SU-DHL-6 (cell line): ENCODE measurements around the gene SIX5.

Source experiments
- H2AFZ ChIP-seq: fragments of 200-600 bp; sonication (generic); 2 replicates; pipeline ENCODE4 v1.6.1; 2014; ENCODE audit warnings: low read depth, mild to moderate bottlenecking, moderate library complexity, mixed read lengths, antibody characterized with exemption, low read length; ENCODE audit not compliant: severe bottlenecking
- H3F3A ChIP-seq: fragments of 200-600 bp; shearing (Covaris generic); 2 replicates; pipeline ENCODE4 v1.6.0; 2016; ENCODE audit warnings: antibody characterized with exemption, mild to moderate bottlenecking; ENCODE audit not compliant: insufficient read depth
- H3K27ac ChIP-seq: fragments of 200-600 bp; sonication (generic); 2 replicates; pipeline ENCODE4 v1.5.1; 2016; ENCODE audit warnings: low read depth, mild to moderate bottlenecking, low read length, moderate library complexity, mixed read lengths
- H3K27me3 ChIP-seq: fragments of 200-600 bp; sonication (generic), shearing (Covaris generic); 2 replicates; pipeline ENCODE4 v1.6.0; 2014; ENCODE audit warnings: mild to moderate bottlenecking, low read length
- H3K36me3 ChIP-seq: fragments of 200-600 bp; sonication (generic); 2 replicates; pipeline ENCODE4 v1.6.1; 2014; ENCODE audit warnings: mild to moderate bottlenecking, low read length, mixed read lengths
- H3K4me2 ChIP-seq: fragments of 300-600, 200-600 bp; shearing (Covaris generic), sonication (generic); 2 replicates; pipeline ENCODE4 v1.6.0; 2014; ENCODE audit warnings: low read length, low read depth, mild to moderate bottlenecking; ENCODE audit not compliant: poor library complexity, severe bottlenecking
- H3K4me3 ChIP-seq: fragments of 200-600 bp; sonication (generic); 2 replicates; pipeline ENCODE4 v1.5.1; 2014; ENCODE audit warnings: antibody characterized with exemption, low read length, mild to moderate bottlenecking, mixed read lengths; ENCODE audit not compliant: insufficient read depth, poor library complexity, severe bottlenecking
- H3K79me2 ChIP-seq: fragments of 200-600 bp; sonication (generic); 2 replicates; pipeline ENCODE4 v1.6.1; 2014; ENCODE audit warnings: mild to moderate bottlenecking, low read length, moderate library complexity; ENCODE audit not compliant: insufficient read depth
- H3K9ac ChIP-seq: fragments of 200-600 bp; sonication (generic); 2 replicates; pipeline ENCODE4 v1.7.0; 2014; ENCODE audit warnings: mild to moderate bottlenecking, low read length
- H3K9me2 ChIP-seq: fragments of 200-600 bp; sonication (generic); replicated peaks from 2 replicates; pipeline ENCODE4 v1.6.1; 2014; ENCODE audit warnings: low read length; ENCODE audit not compliant: insufficient read depth
- H3K9me3 ChIP-seq: fragments of 200-600 bp; sonication (generic); 2 replicates; pipeline ENCODE4 v1.6.1; 2014; ENCODE audit warnings: low read length, mixed read lengths; ENCODE audit not compliant: insufficient read depth
- H4K20me1 ChIP-seq: fragments of 200-600 bp; sonication (generic); 2 replicates; pipeline ENCODE4 v1.6.1; 2014; ENCODE audit warnings: low read depth, mild to moderate bottlenecking, antibody characterized with exemption, low read length, moderate library complexity, mixed read lengths
- CTCF ChIP-seq: fragments of 200-600 bp; sonication (generic); IDR thresholded peaks from one replicate; pipeline ENCODE4 v1.5.1; 2017; ENCODE audit warnings: antibody characterized with exemption, mild to moderate bottlenecking, low read length, moderate library complexity; ENCODE audit not compliant: insufficient read depth, poor library complexity, severe bottlenecking
- EZH2phosphoT487 ChIP-seq: fragments of 200-600 bp; sonication (generic), shearing (Covaris generic); conservative IDR thresholded peaks from 2 replicates; pipeline ENCODE4 v1.6.1; 2018; ENCODE audit warnings: mild to moderate bottlenecking, antibody characterized with exemption, low read length, moderate library complexity, mixed read lengths

SIX5 gene

GRCh38 chr19:45777395-45777961, 8.4 kb upstream of the SIX5 start:
- peaks cover 8% of the 10 kb centered on the region for H3F3A ChIP-seq
- no peaks in the 10 kb centered on the region for H3K79me2 ChIP-seq

GRCh38 chr19:45774765-45775164, 5.7 kb upstream of the SIX5 start:
- H3K36me3 ChIP-seq = no peaks in the 10 kb centered on the region
- no peaks in the 10 kb centered on the region for H4K20me1 ChIP-seq
- no peaks in the 10 kb centered on the region for H3K79me2 ChIP-seq
- TF ChIP-seq CTCF = no peak
- no peak for TF ChIP-seq EZH2phosphoT487
- no peak overlapping the region for H3K4me2 ChIP-seq
- H2AFZ ChIP-seq = no peak overlapping the region
- H3K27me3 ChIP-seq = no peaks in the 10 kb centered on the region
- H3K27ac ChIP-seq = no peak overlapping the region
- no peaks in the 10 kb centered on the region for H3K9me2 ChIP-seq
- H3F3A ChIP-seq = peaks cover 4% of the 10 kb centered on the region; the same call in 1 of the 2 replicates
- no peak overlapping the region for H3K9ac ChIP-seq
- no peaks in the 10 kb centered on the region for H3K9me3 ChIP-seq
- no peak overlapping the region for H3K4me3 ChIP-seq

More at GRCh38 chr19:45777395-45777961, 8.4 kb upstream of the SIX5 start:
- Histone ChIP-seq H2AFZ (no peak overlapping the region), H3K9ac (no peak overlapping the region), H3K4me2 (no peak overlapping the region), H3K27me3 (no peaks in the 10 kb centered on the region), H3K27ac (no peak overlapping the region), H3K9me3 (no peaks in the 10 kb centered on the region), H3K36me3 (no peaks in the 10 kb centered on the region), H3K9me2 (no peaks in the 10 kb centered on the region), H3K4me3 (no peak overlapping the region), H4K20me1 (no peaks in the 10 kb centered on the region)
- no peak for TF ChIP-seq CTCF
- TF ChIP-seq EZH2phosphoT487 = no peak

GRCh38 chr19:45773384-45773783, 4.3 kb upstream of the SIX5 start:
- H3K36me3 ChIP-seq = no peaks in the 10 kb centered on the region
- no peak for TF ChIP-seq EZH2phosphoT487
- TF ChIP-seq CTCF = no peak
- no peak overlapping the region for H2AFZ ChIP-seq
- no peaks in the 10 kb centered on the region for H3K79me2 ChIP-seq
- H4K20me1 ChIP-seq = no peaks in the 10 kb centered on the region
- H3F3A ChIP-seq = peaks cover 4% of the 10 kb centered on the region; the same call in 1 of the 2 replicates
- H3K27ac ChIP-seq = no peak overlapping the region
- no peak overlapping the region for H3K9ac ChIP-seq
- H3K27me3 ChIP-seq = no peaks in the 10 kb centered on the region
- H3K4me3 ChIP-seq = no peak overlapping the region
- H3K9me3 ChIP-seq = no peaks in the 10 kb centered on the region
- no peaks in the 10 kb centered on the region for H3K9me2 ChIP-seq
- H3K4me2 ChIP-seq = no peak overlapping the region
